HG02623 (cell line): ENCODE data around the gene ARF1.
"Not testable (repeated sequence)": the region's sequence is repeated elsewhere in the genome, so short reads cannot be mapped to it uniquely, and the experiment has no call there.

Experiments used
- ATAC-seq: cut with Tn5 transposase; IDR thresholded peaks from one replicate; pipeline ENCODE4 v1.9.1; 2021; ENCODE audit warnings: moderate library complexity; ENCODE audit not compliant: unreplicated experiment

ARF1 gene

DNA sequence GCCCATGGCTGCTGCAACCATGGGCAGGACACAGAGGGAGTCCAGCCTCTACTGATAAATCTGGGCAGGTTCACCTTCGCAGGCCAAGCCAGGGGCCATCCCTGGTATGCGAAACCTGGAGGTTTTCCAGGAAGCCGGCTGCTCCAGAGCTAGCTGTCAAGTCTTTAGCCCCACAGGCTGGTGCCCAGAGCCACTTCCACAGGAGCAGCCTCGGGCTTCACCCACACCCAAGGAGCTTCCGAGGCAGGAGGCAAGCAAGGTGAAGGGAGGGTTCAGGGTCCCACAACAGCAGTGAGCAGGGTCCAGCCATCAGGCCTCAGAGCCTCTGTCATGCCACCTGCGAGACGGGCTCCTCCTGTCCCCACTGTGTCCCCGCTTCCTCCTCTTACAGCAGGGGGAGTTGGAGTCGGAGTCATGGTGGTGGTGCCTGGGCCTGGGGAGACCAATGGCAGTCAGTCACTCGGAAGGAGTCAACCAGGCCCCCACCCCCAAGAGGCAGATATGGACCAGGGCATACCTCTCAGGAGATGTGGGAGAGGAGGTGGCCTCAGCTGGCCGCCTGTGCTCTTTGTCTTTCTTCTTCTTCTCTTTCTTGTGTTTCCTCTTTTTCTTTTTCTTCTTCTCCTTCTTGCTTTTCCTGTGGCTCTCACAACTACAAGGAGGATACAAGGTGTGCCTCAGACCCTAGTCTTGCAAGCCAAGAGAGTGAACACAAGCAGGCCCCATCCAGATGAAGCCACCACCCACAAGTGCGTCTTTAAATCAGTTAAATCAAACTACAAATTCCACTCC is 18.5 kb downstream of the ARF1 start:
- no peak for ATAC-seq

DNA sequence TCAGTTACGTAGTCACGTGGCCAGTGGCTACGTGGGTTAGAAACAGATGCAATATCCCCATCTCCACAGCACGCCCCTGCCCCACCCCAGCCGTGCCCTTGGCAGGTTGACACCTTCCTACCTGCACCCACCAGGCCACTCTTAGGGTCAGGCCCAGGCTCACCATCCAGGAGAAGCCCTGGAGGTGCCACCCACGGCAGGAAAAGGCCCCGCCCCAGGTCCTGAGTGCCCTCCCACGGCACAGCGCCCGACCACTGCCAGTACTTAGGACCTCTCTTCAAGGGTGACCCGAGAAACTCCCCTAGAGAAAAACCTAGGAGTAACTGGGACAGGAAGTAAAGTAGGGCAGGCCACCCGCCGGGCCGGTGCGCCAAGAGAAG is 19.1 kb downstream of the ARF1 start:
- no peak for ATAC-seq

DNA sequence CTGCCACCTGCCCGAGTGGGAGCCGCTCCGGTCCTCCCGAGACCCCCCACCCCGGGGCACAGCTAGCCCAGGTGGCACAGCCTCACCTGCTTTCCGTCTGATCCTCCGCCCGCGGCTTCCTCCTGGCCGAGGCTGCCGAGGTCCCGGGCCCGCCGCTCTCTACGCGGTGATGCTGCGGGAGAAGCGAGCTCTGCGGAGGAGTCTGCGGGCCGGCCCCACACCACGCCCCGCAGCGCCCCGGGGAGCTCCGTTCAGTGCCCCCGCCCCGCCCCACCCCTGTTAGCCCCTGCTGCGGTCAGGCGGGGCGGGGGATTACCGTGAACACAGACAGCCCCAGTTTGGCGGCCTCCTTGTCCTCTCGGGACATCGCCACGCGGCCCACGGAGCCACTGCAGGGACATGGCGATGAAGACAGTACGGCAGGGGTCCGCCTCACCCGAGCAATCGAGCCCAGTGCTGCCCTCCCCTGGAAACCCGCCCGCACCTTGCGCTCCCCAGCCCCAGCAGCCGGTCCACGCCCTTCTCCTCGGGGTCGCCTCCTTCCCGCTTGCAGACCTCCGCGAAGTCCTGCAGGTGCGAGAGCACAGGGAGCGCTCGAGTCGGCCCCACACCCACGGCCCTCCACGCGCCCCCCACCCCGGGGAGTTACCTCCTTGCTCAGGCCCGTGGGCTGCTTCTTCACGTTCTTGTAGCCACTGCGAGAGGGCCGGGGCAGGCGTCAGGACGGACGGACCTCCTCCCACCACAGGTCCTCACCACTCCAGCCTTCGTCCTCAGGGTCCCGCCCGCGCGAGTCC is 19.7 kb downstream of the ARF1 start:
- no peak for ATAC-seq

DNA sequence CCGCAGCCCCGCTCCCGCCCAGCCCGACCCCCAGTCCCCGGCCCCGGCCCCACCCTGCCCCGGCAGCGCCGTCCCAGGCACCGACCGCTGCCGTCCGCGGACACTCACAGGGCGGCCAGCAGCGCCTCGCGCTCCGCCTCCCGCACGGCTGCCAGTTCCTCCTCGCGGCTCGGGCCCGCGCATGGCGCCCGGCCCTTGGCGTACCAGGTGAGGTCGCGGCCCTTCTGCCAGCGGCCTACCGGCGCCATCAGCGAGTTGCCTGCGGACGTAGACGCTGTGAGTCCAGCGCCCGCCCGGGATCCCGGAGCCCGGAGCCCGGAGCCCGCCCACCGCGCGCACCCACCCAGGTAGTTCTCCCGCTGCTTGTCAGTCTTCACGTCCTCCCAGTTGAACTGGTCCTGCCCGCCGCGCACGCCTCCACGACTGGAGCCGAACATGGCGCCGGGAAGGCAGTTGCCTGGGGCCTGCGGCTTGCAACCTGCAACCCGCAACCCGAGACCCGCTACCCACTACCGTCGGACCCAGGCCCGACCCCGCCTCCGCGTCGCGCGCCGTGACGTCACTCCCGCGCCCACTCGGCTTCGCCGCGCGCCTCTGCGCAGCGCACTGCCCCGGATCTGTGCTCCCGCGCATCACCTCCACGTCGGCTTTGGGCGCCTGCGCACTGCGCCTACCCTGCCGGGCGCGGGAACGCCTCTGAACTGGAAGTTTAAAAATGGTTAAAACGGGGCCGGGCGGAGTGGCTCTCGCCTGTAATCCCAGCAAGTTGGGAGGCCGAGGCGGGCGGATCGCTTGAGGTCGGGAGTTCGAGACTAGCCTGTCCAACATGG is 20.5 kb downstream of the ARF1 start, which contains the start of gene C1orf35:
Gene C1orf35, minus strand, starts transcription at position 535 of the 830 bp plus-strand sequence. Its CDS starts 98 bp downstream, at position 437.
- ATAC-seq, result peak; percentile 70

DNA sequence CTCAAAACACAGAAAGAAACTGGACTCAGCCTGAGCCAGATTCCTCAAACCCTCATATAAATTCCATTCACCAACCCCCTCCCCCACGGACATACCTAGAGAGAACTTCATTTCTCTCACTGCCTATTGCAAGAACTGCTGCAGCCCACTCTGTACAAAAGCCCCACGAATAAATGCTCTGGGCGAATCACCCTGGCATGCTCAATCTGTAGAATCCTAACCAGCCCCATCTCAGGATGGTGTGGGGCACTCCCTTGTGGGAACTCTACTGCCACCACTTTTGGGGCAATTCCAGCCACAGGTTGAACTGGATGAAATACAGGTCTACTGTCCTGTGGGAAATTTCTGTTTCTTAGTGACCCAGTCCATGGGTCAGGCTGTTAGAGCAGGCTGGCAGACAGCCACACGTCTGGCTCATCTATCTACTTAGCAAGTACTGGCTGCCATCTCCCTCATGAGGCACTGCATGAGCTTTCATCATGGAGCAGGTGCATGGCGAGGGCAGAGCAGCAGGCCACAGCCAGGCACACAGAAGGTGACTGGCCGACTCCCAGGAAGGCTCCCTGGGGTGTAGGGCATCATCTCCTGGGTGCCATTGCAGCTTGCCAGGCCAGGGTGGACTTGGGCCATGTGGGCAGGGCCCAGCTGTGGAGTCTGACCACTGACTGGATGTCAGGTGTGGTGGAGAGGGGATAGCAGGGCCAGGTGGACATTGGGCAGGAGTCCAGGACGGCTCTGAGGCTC is 22.2 kb downstream of the ARF1 start:
- ATAC-seq, result no peak

DNA sequence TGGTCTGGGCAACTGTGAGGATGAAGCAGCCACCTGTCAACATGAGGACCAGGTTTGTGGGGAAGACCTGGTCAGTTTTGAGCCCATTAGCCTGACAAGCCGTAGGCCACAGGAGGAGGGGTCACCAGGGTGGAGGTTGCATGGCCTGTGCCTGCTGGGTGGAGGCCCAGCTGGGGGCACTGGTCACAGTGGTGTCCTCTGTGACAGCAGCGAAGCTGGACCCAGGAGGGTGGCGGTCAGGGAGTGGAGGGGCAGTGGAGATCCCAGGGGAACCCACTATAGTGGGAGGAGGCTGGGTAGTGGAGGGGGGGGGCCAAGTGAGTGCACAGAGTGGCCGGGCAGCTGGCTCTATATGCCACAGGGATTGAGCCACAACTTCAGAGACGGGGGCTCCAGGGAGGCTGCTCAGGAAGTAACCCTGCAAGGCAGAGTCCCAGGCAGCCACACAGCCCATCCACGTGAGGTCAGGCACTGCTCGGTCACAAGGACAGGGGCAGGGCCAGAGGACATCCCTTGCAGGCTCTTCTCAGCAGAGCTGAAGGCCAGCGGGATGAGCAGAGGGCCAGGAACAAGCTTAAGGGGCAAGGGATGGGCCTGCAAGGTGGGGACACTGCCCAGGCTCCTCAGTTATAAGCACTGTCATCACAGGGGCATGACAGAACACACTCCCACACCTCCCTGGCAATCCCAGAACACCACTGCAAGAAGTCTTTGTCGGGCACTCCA is 22.9 kb downstream of the ARF1 start:
- no peak for ATAC-seq

DNA sequence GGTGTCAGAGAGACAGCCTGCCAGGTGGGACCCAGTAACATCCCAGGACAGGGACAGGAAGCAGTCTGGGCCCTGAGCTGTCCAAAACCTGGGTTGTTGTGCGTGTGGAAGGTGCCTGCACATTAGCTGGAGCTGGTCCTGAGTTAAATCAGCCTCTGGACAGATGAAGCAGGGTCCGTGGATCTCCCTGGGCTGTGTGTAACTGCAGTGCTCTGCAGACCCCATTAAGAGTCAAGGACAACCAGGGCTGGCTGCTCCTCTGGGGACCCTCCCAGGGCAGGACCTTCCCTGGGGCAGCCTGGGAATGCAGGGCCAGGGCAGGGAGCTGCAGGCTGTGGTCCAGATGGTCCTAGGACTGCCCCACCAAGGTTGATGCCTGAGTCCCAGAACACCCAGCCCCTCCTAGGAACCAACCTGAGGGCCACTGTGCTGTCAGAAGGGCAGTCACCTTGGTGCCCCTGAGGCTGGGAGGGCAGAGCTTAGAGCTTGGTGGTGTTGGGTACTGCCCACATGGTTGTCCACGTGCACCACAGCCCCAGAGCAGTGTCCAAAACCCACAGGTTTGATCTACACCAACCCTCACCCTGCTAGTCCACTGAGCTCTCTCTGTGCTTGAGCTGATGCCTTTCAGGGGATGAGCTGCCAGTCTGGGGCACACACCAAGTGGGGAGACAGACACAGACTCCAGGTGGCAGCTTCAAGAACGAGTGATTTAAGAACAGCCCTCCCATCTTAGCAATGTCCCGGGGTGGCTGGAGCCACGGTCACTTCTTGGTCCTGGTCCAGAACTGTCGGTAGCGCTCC is 23.7 kb downstream of the ARF1 start:
- ATAC-seq, result no peak

DNA sequence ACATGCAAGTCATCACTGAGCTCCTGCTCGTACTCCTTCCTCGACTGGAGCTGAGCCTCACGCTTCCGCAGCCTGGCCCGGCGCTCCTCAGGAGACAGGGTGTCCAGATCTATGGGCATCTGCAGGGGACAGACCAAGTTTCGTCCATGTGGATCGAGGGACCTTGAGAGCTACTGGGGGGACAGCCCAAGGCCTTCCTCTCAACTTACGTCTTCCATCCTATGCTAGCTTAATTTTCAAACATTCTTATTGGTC is 24.2 kb downstream of the ARF1 start:
- no peak for ATAC-seq

DNA sequence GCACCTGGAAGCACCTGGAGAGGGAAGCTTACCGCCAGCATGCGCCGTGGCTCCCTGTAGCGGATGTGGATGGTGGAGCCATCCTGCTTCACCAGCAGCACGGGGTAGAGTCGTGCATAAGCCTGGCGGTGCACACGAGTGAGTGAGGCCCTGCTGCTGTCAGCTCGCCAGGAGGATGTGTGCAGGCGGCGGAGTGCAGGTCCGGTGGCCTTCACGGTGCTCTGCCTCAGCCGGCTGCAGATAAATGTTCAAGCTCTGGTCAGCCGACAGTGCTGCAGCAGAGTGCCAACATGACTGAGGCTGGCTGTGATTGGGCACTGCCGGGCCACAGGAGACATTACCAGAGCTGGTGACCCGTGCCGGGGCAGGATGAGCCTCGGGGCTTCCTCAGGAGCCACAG is 25.1 kb downstream of the ARF1 start:
- no peak for ATAC-seq

DNA sequence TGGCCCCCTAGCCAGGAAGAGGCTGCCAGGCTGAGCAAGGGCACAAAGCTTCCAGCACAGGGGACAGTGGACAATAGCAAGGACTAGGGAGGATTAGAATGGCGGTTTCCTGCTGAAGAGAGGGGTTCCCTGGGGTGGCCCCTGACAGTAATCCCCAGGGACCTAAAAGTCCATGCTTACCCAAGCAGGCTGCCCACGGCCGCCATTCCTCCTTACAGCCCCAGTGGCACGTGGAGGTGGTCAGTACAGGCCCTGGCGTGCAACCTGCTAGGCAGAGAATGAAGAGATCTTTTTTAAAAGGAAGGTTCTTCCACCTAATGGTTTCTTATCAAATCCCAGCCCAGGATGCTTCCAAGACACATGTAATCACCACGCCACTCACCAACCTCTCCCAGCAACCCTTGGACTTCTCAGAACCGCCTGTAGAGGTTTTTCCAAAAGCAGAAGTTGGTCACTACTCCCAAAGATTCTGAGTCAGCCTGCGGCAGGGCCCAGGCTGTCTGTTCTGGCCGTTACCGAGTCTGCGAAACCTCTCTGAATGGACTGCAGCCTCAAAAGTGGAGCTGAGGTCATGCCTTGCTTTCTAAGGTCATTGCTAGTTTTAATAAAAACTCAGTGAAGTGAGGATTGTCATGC is 25.7 kb downstream of the ARF1 start:
- no peak for ATAC-seq

DNA sequence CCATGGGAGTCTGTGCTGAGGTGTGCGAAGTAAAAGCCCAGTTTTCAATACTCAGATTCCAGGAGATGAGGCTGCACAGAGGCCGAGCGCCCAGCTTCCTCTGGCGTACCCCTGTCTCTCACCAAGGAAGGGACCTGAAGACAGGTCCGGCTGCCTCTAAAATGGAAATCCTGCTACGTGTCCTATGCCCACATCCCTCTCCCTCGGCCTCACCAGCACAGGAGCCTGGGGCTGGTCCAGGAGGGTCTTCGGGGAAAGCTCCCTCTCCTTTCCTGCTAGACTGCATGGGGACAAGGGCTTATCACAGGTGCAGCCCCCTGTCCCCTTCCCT is 26.2 kb downstream of the ARF1 start:
- ATAC-seq, result no peak

DNA sequence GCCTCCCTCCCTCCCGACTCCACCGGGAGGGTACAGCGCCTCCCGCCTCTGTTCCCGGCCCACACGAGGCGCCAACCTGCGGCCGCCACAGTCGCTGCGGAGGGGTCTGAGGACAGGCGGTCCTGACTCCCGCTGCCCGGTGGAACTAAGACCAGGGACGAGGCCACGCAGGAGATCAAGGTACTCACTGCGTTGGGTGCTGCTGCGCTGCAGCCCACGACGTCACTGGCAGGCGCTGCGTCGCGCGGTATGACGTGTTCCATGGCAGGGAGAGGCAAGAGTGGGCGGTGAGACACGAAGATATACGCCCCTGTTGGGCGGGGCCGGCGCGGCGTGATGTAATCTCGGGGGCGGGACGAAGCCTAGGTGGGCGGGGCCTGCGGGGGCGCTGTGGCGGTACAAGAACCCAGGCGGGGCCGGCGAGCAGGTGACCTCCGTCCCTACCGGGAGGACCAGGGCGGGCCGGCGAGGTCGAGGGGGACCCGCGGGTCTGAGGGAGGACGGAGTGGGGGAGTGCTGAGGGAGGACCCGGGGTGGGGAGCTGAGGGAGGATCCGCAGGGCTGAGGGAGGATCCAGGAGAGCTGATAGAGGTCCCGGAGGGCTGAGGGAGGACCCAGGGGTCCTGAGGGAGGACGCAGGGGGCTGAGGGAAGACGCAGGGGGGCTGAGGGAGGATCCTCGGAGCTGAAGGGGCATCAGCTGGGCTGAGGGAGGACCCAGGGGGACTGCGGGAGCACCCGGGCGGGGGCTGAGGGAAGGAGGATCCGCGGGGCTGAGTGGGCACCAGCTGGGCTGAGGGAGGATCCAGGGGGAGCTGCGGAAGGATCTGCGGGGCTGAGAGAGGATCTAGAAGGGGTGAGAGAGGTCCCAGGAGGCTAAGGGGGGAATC is 26.8 kb downstream of the ARF1 start, which contains the start of gene MRPL55:
Gene MRPL55, minus strand, starts transcription at position 227 of the 889 bp plus-strand sequence. CDS start 1,039 bp downstream, outside the sequence.
- ATAC-seq, result peak; percentile 86

DNA sequence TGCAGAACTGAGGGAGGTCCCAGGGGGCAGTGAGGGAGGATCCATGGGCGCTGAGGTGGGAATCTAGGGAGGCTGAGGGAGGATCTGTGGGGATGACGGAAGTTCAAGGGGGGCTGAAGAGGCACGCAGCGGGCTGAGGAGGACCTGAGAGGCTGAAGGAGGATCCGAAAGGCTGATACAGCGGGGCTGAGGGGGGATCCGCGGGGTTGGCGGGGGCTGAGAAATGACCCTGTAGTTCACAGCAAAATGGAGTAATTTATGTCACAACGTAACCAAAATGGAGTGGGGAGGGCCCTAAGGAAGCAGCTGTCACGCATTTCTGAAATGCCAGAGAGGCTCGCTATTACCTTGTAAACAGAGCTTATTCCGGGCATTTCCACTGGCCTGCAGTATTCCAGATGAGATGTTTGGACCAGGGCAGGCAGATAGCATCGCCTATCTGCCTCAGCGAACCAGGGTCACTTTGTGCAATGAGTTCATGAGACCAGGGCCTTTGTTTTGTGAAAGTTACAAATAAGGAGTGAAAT is 27.5 kb downstream of the ARF1 start:
- ATAC-seq, result peak; percentile 8

DNA sequence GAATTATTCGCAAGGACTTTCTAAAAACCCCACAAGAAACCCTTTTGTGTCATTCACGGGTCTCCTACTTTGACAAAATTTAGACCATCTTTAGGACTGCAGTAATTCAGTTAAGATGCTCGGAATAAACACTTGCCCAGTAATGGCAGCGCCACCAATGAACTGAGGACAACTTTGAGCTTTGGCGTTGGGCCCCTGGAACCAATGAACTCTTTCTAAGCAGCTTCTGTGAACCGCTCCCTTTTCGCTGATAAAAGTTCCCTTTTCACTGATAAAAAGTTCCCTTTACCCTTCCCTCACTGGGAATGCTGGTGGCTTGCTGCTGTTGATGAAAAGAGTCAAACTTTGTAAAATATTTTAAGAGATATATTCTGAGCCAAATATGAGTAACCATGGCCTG is 28.0 kb downstream of the ARF1 start:
- ATAC-seq, result no peak

DNA sequence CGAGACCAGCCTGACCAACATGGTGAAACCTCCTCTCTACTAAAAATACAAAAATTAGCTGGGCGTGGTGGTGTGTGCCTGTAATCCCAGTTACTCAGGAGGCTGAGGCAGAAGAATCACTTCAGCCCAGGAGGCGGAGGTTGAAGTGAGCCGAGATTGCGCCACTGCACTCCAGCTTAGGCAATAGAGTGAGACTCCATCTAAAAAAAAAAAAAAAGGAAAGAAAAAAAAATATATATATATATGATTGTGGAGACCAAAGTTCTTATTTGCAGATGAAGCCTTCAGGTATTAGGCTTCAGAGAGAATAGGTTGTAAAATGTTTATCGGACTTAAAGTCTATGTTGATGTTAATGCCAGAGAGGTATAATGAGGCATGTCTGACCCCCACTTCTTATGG is 28.8 kb downstream of the ARF1 start:
- ATAC-seq, result not testable (repeated sequence)

DNA sequence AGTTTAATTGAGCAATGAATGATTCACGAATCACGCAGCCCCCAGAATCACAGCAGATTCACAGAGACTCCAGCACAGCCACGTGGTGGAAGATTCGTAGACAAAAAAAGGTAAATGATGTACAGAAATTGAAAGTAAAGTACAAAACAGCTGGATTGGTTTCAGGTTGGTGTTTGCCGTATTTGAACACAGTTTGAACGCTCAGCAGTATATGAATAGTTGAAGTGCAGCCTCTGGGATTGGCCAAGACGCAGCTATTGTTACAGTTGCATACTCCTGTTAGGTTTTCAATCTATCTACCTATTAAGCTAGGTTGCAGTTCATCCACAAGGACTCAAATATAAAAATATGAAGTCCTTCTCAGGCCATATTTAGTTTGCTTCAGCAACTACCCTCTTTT is 29.7 kb downstream of the ARF1 start:
- ATAC-seq, result no peak

DNA sequence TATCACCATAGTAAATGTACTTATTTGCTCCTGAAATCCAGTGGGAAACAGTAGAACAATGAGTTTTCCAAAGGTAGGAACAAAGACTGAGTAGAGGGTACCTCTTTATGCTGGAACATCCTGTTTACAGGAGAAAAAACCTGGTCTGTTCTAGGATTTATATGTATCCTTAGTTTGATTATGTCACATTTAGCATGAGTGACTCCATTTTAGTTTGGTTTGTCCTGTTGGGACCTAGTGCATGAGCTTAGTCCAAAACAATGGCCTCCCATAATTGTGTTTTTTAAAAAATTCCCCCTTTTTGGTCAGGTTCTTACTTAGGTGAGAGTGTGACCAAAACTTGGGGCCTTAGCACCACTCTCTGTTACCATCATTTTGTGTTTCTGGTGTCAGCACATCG is 30.1 kb downstream of the ARF1 start:
- ATAC-seq, result no peak

DNA sequence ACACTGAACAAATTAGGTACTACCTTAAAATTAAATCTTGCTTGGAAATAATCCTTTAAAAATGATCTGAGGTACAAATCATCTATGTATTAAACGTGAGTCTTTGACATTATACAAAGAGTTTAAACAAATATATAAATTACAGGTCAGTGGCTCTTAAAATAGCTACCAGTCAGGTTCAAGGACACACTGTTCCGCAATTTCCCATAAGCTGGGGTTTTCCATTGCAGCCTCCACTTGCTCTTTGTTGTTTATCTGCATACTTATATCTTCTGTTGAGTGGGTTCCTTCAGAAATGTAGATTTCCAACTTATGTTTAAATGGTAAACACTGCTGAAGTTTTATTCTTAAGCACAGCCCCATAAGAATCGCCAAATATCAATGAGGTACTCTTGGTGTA is 32.3 kb downstream of the ARF1 start:
- ATAC-seq, result no peak
